GM19023 (cell line): Measurements from ENCODE around the gene ACACB.

Experiments
- ATAC-seq: cut with Tn5 transposase; IDR thresholded peaks from one replicate; pipeline ENCODE4 v1.9.1; 2021; ENCODE audit warnings: mild to moderate bottlenecking, moderate library complexity; ENCODE audit not compliant: unreplicated experiment

The ACACB gene

GRCh38 chr12:109274381-109274780 is 158.0 kb downstream of the ACACB start:
- ATAC-seq: no peak

GRCh38 chr12:109275173-109275572 is 158.8 kb downstream of the ACACB start:
- ATAC-seq: no peak

- no peak for ATAC-seq
Measured at GRCh38 chr12:109276160-109276559, 159.8 kb downstream of the ACACB start.

- no peak for ATAC-seq
Measured at GRCh38 chr12:109277255-109277898, 161.0 kb downstream of the ACACB start.

- ATAC-seq: no peak
Measured at GRCh38 chr12:109277899-109278762, 161.7 kb downstream of the ACACB start.

- ATAC-seq: no peak
Measured at GRCh38 chr12:109278912-109279311, 162.5 kb downstream of the ACACB start.

- ATAC-seq: no peak
Measured at GRCh38 chr12:109279525-109279924, 163.1 kb downstream of the ACACB start.

GRCh38 chr12:109281452-109281851 is 165.1 kb downstream of the ACACB start:
- no peak for ATAC-seq

- ATAC-seq: no peak
Measured at GRCh38 chr12:109284392-109284791, 168.0 kb downstream of the ACACB start.

- no peak for ATAC-seq
Measured at GRCh38 chr12:109286252-109286651, 169.9 kb downstream of the ACACB start.

- no peak for ATAC-seq
Measured at GRCh38 chr12:109286652-109287051, 170.3 kb downstream of the ACACB start.

GRCh38 chr12:109287181-109287580 is 170.8 kb downstream of the ACACB start:
- no peak for ATAC-seq

- no peak for ATAC-seq
Measured at GRCh38 chr12:109287811-109288469, 171.6 kb downstream of the ACACB start.

GRCh38 chr12:109288571-109288970 is 172.2 kb downstream of the ACACB start:
- ATAC-seq: no peak

GRCh38 chr12:109289004-109289403 is 172.6 kb downstream of the ACACB start:
- no peak for ATAC-seq

- ATAC-seq: no peak
Measured at GRCh38 chr12:109289551-109289950, 173.2 kb downstream of the ACACB start.

GRCh38 chr12:109290061-109290460 is 173.7 kb downstream of the ACACB start:
- ATAC-seq: no peak

- ATAC-seq: no peak
Measured at GRCh38 chr12:109291117-109291516, 174.7 kb downstream of the ACACB start.

GRCh38 chr12:109291521-109292341 is 175.3 kb downstream of the ACACB start:
- no peak for ATAC-seq

GRCh38 chr12:109292342-109292711 is 175.9 kb downstream of the ACACB start:
- no peak for ATAC-seq

GRCh38 chr12:109293106-109293505 is 176.7 kb downstream of the ACACB start:
- ATAC-seq: no peak
